HUES64 (cell line): ENCODE data around the gene CREBBP.

ENCODE experiments used
- H3K27ac ChIP-seq: 2 replicates; pipeline ENCODE4 v1.7.0; 2013; ENCODE audit warnings: low read depth, low read length, inconsistent platforms
- H3K27me3 ChIP-seq: 2 replicates; pipeline ENCODE4 v1.6.1; 2013; ENCODE audit warnings: mild to moderate bottlenecking, low read length; ENCODE audit not compliant: insufficient read depth
- H3K36me3 ChIP-seq: 2 replicates; pipeline ENCODE4 v1.6.1; 2013; ENCODE audit warnings: mild to moderate bottlenecking, low read length; ENCODE audit not compliant: insufficient read depth
- H3K4me1 ChIP-seq: 2 replicates; pipeline ENCODE4 v1.6.1; 2013; ENCODE audit warnings: mild to moderate bottlenecking, low read length, moderate library complexity; ENCODE audit not compliant: insufficient read depth
- H3K4me3 ChIP-seq: 2 replicates; pipeline ENCODE4 v1.5.1; 2013; ENCODE audit warnings: mild to moderate bottlenecking, low read length, moderate library complexity
- H3K9ac ChIP-seq: 2 replicates; pipeline ENCODE4 v1.6.1; 2013; ENCODE audit warnings: mild to moderate bottlenecking, low read depth, low read length
- H3K9me3 ChIP-seq: 2 replicates; pipeline ENCODE4 v1.6.1; 2013; ENCODE audit warnings: low read depth, low read length; ENCODE audit not compliant: insufficient read depth
- WGBS: fragments of 150-250, 120-280 bp; methylation state at CpG from one replicate; pipeline ENCODE4 v1.1.7; 2013; ENCODE audit warnings: missing lambda C conversion rate; 5-methylcytosine and 5-hydroxymethylcytosine counted together

The CREBBP gene

GRCh38 chr16:3807425-3808123 is 72.9 kb downstream of the CREBBP start:
- H3K9ac ChIP-seq = no peak overlapping the region
- no peaks in the 10 kb centered on the region for H3K9me3 ChIP-seq
- peaks cover 14% of the 10 kb centered on the region for H3K36me3 ChIP-seq
- 96% methylated on average over 3 of the region's 3 CpGs for WGBS
- no peak overlapping the region for H3K4me3 ChIP-seq
- no peak overlapping the region for H3K27ac ChIP-seq
- peaks cover 19% of the 10 kb centered on the region for H3K4me1 ChIP-seq
- no peaks in the 10 kb centered on the region for H3K27me3 ChIP-seq

- H3K4me3 ChIP-seq = no peak overlapping the region
- H3K9ac ChIP-seq = no peak overlapping the region
- peaks cover 3% of the 10 kb centered on the region for H3K36me3 ChIP-seq
- H3K27me3 ChIP-seq = no peaks in the 10 kb centered on the region
- H3K27ac ChIP-seq = no peak overlapping the region
- no peaks in the 10 kb centered on the region for H3K4me1 ChIP-seq
- H3K9me3 ChIP-seq = no peaks in the 10 kb centered on the region
- 94% methylated on average over 7 of the region's 7 CpGs for WGBS
Measured at GRCh38 chr16:3804426-3805016, 76.0 kb downstream of the CREBBP start.

DNA sequence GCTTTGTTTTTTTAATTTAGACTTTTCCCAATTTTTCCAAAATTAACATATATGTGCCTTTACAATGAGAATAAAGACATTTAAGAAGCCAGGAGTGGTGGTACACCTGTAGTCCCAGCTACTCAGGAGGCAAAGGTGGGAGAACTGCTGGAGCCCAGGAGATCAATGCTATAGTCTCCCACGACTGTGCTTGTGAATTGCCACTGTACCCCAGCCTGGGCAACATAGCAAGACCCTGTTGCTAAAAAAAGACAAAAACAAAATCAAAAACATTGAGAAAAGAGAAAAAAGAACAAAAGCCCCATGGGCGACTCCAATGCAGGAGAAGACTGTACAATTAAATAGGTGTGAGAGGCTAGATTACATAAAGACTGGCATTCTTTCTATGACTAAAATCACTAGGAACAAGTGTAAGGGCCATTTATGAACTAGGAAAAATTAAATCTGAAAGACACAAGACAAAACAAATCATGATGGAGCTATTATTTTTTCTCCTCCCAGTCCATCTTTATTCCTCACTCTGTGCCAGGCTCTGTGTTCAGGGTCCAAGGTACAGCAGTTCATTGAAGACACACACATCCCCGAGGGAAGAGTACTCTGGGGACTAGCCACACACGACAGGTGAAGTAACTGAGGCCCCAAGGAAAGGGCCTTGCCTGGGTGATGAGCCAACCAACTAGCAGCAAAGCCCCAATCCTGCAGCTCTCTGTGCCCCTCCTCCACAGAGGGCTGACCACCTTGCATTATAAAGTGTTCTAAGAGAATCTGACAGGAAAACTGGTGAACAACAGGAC is 79.8 kb downstream of the CREBBP start:
- Histone ChIP-seq H3K27ac (no peak overlapping the region), H3K4me1 (peaks cover 11% of the 10 kb centered on the region), H3K4me3 (no peak overlapping the region), H3K27me3 (no peaks in the 10 kb centered on the region), H3K36me3 (no peaks in the 10 kb centered on the region), H3K9me3 (no peaks in the 10 kb centered on the region), H3K9ac (no peak overlapping the region)
- 92% methylated on average over 4 of the region's 4 CpGs for WGBS

GRCh38 chr16:3800019-3800418 is 80.5 kb downstream of the CREBBP start:
- H3K27ac ChIP-seq = no peak overlapping the region
- H3K4me3 ChIP-seq = no peak overlapping the region
- H3K36me3 ChIP-seq = no peaks in the 10 kb centered on the region
- H3K9me3 ChIP-seq = no peaks in the 10 kb centered on the region
- no peak overlapping the region for H3K9ac ChIP-seq
- H3K4me1 ChIP-seq = peaks cover 11% of the 10 kb centered on the region
- 85% methylated on average over 7 of the region's 7 CpGs for WGBS
- no peaks in the 10 kb centered on the region for H3K27me3 ChIP-seq

GRCh38 chr16:3799354-3799753 is 81.2 kb downstream of the CREBBP start:
- H3K9ac ChIP-seq = no peak overlapping the region
- H3K4me3 ChIP-seq = no peak overlapping the region
- no peak overlapping the region for H3K27ac ChIP-seq
- H3K9me3 ChIP-seq = no peaks in the 10 kb centered on the region
- no peaks in the 10 kb centered on the region for H3K27me3 ChIP-seq
- 87% methylated on average over 1 of the region's 1 CpG for WGBS
- no peaks in the 10 kb centered on the region for H3K36me3 ChIP-seq
- peaks cover 11% of the 10 kb centered on the region for H3K4me1 ChIP-seq

DNA sequence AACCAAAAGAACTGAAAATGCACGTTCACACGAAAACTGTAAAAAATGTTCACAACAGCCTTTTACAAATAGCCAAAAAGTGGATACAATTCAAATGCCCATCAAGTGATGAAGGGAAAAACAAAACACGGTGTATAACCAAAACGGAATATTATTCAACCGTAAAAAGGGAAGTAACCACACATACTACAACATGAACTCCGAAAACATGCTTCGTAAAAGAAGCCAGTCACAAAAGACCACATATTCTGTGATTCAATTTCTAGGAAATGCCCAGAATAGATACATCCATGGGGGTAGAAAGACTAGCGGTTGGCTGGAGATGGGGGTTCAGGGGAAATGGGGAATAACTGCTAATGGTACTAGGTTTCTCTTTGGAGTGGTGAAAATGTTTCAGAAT is 81.7 kb downstream of the CREBBP start:
- no peak overlapping the region for H3K9ac ChIP-seq
- no peak overlapping the region for H3K4me3 ChIP-seq

GRCh38 chr16:3797904-3798811 is 82.4 kb downstream of the CREBBP start:
- H3K27ac ChIP-seq = no peak overlapping the region
- H3K9ac ChIP-seq = no peak overlapping the region
- WGBS = 69% methylated on average over 7 of the region's 10 CpGs
- H3K27me3 ChIP-seq = no peaks in the 10 kb centered on the region
- H3K4me1 ChIP-seq = peaks cover 11% of the 10 kb centered on the region
- H3K36me3 ChIP-seq = peaks cover 2% of the 10 kb centered on the region; the same call in 1 of the 2 replicates
- no peak overlapping the region for H3K4me3 ChIP-seq
- H3K9me3 ChIP-seq = no peaks in the 10 kb centered on the region

More for the DNA sequence above, 81.7 kb downstream of the CREBBP start:
- Histone ChIP-seq H3K9me3 (no peaks in the 10 kb centered on the region), H3K27me3 (no peaks in the 10 kb centered on the region), H3K27ac (no peak overlapping the region), H3K4me1 (peaks cover 11% of the 10 kb centered on the region), H3K36me3 (no peaks in the 10 kb centered on the region)
- WGBS = 95% methylated on average over 8 of the region's 8 CpGs

DNA sequence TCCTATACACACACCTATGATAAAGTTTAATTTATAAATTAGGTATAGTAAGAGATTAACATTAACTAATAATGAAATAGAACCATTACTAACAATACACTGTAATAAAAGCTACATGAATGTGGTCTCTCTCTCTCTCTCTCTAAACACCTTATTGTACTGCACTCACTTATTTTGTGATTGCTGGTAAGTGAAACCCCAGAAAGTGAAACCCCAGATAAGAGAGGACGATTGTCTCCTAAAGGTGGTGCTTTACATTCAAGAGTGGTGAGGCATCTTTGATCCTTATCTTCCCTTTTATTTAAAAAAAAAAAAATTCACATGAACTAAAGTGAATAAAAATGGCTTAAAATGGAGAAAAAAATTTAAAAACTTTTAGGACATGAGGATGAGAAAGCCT is 83.0 kb downstream of the CREBBP start:
- 100% methylated on average over 1 of the region's 1 CpG for WGBS
- Histone ChIP-seq H3K36me3 (peaks cover 9% of the 10 kb centered on the region), H3K4me1 (peaks cover 11% of the 10 kb centered on the region), H3K9me3 (no peaks in the 10 kb centered on the region), H3K27me3 (no peaks in the 10 kb centered on the region), H3K4me3 (no peak overlapping the region), H3K9ac (no peak overlapping the region), H3K27ac (no peak overlapping the region)

DNA sequence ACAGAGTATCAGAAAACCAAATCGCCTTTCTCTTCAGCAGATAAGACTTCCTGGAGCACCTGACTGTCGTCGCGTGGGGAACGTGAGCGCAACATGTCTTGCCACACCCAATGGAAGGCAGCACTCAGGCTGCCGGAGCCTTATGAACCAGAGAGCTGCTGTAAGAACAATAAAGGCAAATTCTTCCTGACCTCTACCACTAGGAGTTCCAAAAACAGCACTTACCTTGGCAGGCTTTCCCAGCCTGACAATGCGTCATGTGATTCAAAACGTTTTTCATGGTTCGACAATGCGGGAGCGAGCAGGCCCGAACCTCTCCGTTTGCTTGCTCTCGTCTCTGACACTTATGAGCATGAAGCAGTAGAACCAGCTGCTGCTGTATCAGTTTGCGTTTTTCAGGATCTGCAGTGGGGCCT is 87.3 kb downstream of the CREBBP start:
- H3K36me3 ChIP-seq = peaks cover 38% of the 10 kb centered on the region
- no peak overlapping the region for H3K4me3 ChIP-seq
- H3K9me3 ChIP-seq = no peaks in the 10 kb centered on the region
- peaks cover 8% of the 10 kb centered on the region for H3K4me1 ChIP-seq
- WGBS = 92% methylated on average over 16 of the region's 16 CpGs
- H3K9ac ChIP-seq = no peak overlapping the region
- no peak overlapping the region for H3K27ac ChIP-seq
- no peaks in the 10 kb centered on the region for H3K27me3 ChIP-seq

DNA sequence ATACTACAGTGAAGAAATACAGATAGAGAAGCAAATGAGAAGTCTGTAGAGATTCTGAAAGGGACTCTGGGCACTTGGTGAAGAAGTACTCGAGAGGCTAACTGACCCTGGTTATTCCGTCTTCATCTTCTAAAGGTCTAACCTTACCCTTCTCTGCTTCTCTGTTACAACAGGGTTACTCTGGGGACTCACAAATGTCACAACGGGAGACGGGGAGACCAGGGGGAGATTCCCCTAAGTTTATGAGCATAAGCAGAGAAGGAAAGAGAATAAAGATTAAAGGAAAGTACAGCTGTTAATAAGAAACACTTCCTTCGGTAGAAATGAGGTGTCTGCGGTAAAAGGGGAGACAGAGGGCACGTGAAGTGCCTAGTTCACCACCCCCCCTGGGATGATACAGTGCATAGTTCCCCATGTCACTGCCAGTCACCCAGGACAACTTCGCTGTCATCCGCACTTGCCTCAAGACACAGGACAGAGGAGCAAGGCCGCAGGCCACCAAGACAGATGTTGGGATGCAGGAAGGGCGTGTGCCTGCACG is 88.0 kb downstream of the CREBBP start:
- H3K36me3 ChIP-seq = peaks cover 38% of the 10 kb centered on the region
- H3K27me3 ChIP-seq = no peaks in the 10 kb centered on the region
- H3K4me3 ChIP-seq = no peak overlapping the region
- no peaks in the 10 kb centered on the region for H3K9me3 ChIP-seq
- H3K4me1 ChIP-seq = peaks cover 2% of the 10 kb centered on the region; the same call in 1 of the 2 replicates
- H3K27ac ChIP-seq = no peak overlapping the region
- WGBS = 96% methylated on average over 12 of the region's 12 CpGs
- H3K9ac ChIP-seq = no peak overlapping the region
